Measurements from ENCODE around the gene TPSAB1. TPM values are rescaled to one million over a fixed set of nuclear protein-coding genes. Genes with fewer than 3 reads are reported as not detected.
"Not testable (repeated sequence)": the region's sequence is repeated elsewhere in the genome, so short reads cannot be mapped to it uniquely, and the experiment has no call there.

TPSAB1 gene
- total RNA-seq, 4 donors from 2014 or later = 20.8 to 86.2 (median 31.4) TPM

DNA sequence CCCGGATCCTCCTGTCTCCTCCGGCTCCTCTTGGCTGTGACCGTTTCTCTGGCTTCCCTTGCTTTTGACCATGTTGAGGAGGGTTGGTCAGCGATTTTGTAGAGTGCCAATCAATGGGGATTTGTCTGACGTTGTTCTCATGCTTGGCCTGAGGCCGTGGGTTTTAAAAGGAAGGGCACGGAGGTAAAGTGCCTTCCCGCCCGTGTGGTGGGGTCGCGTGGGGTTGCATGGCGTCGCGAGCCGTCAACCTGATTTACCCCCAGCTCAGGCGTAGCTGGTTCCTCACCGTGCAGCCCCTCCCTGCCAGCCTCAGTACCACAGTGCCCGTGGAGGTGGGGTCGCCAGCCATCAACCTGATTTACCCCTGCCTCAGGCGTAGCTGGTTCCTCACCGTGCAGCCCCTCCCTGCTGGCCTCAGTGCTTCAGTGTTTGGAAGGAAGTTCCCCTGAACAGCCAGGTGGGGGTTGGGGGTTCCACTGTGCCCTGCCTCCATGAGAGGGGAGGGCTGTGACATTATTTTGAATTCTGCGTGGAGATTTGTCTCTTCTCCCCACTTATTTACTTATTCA is 5.0 kb downstream of the TPSAB1 start:
- DNase-seq (ENCODE audit: low spot score) = no peak
- ATAC-seq (ENCODE audit: low FRiP score) = no peak
- TF ChIP-seq, protein P1, sequence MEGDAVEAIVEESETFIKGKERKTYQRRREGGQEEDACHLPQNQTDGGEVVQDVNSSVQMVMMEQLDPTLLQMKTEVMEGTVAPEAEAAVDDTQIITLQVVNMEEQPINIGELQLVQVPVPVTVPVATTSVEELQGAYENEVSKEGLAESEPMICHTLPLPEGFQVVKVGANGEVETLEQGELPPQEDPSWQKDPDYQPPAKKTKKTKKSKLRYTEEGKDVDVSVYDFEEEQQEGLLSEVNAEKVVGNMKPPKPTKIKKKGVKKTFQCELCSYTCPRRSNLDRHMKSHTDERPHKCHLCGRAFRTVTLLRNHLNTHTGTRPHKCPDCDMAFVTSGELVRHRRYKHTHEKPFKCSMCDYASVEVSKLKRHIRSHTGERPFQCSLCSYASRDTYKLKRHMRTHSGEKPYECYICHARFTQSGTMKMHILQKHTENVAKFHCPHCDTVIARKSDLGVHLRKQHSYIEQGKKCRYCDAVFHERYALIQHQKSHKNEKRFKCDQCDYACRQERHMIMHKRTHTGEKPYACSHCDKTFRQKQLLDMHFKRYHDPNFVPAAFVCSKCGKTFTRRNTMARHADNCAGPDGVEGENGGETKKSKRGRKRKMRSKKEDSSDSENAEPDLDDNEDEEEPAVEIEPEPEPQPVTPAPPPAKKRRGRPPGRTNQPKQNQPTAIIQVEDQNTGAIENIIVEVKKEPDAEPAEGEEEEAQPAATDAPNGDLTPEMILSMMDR (IDR thresholded peaks at IDR 0.05) = no peak

GRCh38 chr16:1247903-1248537 is 7.5 kb downstream of the TPSAB1 start:
- DNase-seq (ENCODE audit: low spot score); ATAC-seq (ENCODE audit: low FRiP score): not testable (repeated sequence)

GRCh38 chr16:1249031-1249755 is 8.7 kb downstream of the TPSAB1 start:
- ATAC-seq (ENCODE audit: low FRiP score) = peak; percentile 31
- DNase-seq (ENCODE audit: low spot score) = not testable (repeated sequence)

DNA sequence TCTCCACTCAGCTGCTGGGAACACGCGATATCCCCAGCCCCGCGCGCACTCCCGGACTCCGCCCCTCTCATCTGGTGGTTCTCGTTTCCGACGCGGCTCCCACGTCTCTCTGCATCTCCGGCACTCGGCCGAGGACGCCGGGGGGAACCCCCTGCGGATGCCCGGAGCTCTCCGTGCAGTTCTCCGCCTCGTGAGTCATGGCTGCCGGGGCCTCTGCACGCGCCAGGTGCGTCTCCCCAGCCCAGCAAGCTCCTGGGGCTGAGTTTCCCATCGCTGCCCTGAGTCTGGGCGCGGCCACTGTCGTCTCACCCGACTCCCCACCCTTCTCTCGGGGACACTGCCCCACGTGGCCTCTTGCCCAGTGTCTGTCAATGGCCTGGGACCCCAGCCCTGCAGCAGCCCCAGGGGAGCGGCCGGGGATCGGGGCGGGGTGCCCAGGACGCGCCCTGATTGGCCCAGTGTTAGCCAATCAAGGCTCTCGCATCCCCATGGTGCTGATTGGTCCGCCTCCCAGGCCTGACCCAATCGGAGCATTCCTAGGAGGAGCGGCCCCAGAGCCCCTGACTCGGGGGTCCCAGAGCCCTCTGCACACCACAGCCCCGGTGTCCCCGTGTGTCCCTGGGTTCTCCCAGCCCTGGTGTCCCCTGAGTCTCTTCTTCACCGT is 13.3 kb downstream of the TPSAB1 start:
- ATAC-seq (ENCODE audit: low FRiP score) = peak; percentile 49

DNA sequence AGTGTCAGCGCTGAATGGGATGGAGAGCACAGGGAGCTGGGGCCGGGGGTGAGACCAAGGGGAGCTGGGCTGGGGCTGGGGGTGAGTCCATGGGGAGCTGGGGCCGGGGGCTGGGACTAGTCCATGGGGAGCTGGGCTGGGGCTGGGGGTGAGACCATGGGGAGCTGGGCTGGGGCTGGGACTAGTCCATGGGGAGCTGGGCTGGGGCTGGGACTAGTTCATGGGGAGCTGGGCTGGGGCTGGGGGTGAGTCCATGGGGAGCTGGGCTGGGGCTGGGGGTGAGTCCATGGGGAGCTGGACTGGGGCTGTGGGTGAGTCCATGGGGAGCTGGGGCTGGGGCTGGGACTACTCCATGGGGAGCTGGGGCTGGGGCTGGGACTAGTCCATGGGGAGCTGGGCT is 14.3 kb downstream of the TPSAB1 start:
- not testable (repeated sequence) for ATAC-seq (ENCODE audit: low FRiP score)

More for the DNA sequence above, 13.3 kb downstream of the TPSAB1 start:
- DNase-seq (ENCODE audit: low spot score) = not testable (repeated sequence)

DNA sequence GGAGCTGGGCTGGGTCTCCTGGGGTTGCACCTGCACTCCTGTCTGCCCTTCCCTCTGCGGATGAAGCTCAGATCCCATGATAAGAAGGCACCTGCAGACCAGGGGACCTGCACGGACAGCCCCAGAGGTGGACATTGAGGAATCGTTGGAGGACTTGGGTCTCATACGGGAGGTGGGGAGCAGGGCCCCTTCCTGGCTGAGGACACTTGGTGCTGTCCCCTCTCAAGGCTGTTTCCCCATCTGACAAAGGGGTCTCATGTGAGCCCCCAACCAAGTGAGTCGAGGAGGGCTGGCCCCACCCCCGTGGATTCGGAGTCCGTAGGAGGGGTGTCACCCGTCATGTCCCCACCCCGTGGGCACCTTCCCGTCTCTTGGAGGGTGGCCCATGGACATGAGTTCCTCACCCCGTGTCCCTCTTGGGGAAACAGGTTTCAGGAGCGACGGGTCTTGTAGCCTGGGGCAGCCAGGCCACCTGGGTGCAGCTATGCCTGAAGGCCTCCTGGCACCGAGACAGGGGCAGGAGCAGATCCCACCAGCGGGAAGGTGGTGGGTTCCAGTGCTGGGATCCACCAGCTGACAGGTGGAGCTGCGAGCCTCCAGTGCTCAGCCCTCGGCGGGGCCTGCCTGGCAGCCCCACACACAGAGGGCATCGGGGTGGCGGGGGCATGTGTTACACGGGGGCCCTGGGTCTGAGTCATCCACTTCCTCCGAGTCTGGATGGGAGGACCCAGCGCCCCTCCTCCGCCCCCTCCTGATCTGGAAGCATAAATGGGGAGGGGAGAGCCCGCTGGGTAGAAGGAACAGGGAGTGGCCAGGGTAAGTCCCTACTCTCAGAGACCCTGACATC is 15.0 kb downstream of the TPSAB1 start, which contains the start of gene TPSD1:
Gene TPSD1 (plus strand): TSS at position 794 of the 847 bp plus-strand sequence. CDS start 212 bp downstream, outside the sequence.
- not testable (repeated sequence) for DNase-seq (ENCODE audit: low spot score); ATAC-seq (ENCODE audit: low FRiP score)

More for the DNA sequence above, 14.3 kb downstream of the TPSAB1 start:
- DNase-seq (ENCODE audit: low spot score) = not testable (repeated sequence)

DNA sequence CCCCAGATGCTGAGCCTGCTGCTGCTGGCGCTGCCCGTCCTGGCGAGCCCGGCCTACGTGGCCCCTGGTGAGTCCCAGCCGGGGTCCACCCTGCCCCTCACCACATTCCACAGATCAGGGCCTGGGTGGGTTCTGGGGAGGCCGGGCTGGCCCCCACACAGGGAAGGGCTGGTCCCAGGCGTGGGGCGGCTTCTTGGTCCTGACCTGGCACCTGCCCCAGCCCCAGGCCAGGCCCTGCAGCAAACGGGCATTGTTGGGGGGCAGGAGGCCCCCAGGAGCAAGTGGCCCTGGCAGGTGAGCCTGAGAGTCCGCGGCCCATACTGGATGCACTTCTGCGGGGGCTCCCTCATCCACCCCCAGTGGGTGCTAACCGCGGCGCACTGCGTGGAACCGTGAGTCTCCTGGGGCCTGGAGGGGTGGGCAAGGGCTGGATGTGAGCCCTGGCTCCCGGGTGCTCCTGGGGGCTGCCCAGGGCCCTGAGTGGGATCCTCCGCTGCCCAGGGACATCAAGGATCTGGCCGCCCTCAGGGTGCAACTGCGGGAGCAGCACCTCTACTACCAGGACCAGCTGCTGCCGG is 15.9 kb downstream of the TPSAB1 start:
- not testable (repeated sequence) for DNase-seq (ENCODE audit: low spot score); ATAC-seq (ENCODE audit: low FRiP score)

- TF ChIP-seq, protein P1 (IDR thresholded peaks at IDR 0.05) = no peak
- no peak for ATAC-seq (ENCODE audit: low FRiP score)
- no peak for DNase-seq (ENCODE audit: low spot score)
Measured at GRCh38 chr16:1256874-1257322, 16.4 kb downstream of the TPSAB1 start.

DNA sequence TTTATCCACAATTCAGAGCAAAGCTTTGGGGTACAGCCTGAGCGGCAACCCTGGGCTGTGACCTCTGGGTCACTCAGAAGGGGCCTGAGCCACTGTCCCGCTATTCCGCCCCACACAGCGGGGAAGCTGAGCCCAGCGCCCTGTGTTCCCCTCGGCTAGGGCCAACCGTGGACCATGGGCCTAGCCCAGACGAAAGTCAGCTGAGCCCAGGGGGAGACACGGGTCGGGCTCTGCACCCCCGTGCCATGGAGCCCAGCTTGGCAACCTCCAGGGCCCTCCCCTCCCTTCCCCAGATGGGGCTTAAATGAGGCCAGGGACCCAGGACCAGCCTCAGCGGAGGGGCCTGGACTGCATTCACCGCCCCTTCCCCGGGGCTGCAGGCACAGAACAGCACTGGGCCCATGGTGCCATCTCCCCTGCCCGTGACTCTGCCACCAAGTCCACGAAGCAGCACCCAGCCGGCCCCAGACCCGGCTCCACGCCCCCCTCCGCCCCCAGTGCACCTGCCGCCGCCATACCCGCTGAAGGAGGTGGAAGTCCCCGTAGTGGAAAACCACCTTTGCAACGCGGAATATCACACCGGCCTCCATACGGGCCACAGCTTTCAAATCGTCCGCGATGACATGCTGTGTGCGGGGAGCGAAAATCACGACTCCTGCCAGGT is 17.2 kb downstream of the TPSAB1 start:
- ATAC-seq (ENCODE audit: low FRiP score) (no peak), DNase-seq (ENCODE audit: low spot score) (no peak)
- TF ChIP-seq, protein P1 (IDR thresholded peaks at IDR 0.05) = no peak
